ENCODE results near the gene CFAP141. TPM values are rescaled to one million over a fixed set of nuclear protein-coding genes. Genes with fewer than 3 reads are reported as not detected.

The CFAP141 gene
- polyA plus RNA-seq, 3 donors = not detected

- Histone ChIP-seq H3K4me1 (ENCODE audit: control insufficient read depth in 1 of 2, insufficient read depth in 2 of 2, low read length in 2 of 2) (peaks cover 68 to 76% of the 10 kb centered on the region in 2 donors), H3K36me3 (replicated peaks in 1 of 2; ENCODE audit: control insufficient read depth in 1 of 2, insufficient read depth in 2 of 2, low read length in 2 of 2) (peaks cover 22 to 28% of the 10 kb centered on the region in 2 donors), H3K79me2 (ENCODE audit: insufficient read depth, low read length) (peaks cover 98% of the 10 kb centered on the region), H3K9me3 (replicated peaks in 1 of 2; ENCODE audit: control insufficient read depth in 1 of 2, insufficient read depth in 1 of 2, low read length in 2 of 2) (no peaks in the 10 kb centered on the region), H3K27ac (ENCODE audit: low read depth in 1 of 2, low read length in 2 of 2) (peak overlapping the region; percentile 54 to 83), H3K9ac (ENCODE audit: insufficient read depth, low read length, poor library complexity, severe bottlenecking) (no peak overlapping the region), H3K4me3 (replicated peaks in 1 of 3; ENCODE audit: low read depth in 2 of 3, low read length in 3 of 3) (peak overlapping the region in 1 of 3 experiments; percentile 98), H2AFZ (ENCODE audit: insufficient read depth, low read depth, low read length, poor library complexity, severe bottlenecking) (no peak overlapping the region), H3K4me2 (replicated peaks; ENCODE audit: extremely low read depth, low read length, poor library complexity, severe bottlenecking) (peak overlapping the region; percentile 82), H4K20me1 (ENCODE audit: insufficient read depth, low read length) (peaks cover 88% of the 10 kb centered on the region), H3K27me3 (ENCODE audit: control insufficient read depth in 2 of 2, insufficient read depth in 2 of 2, low read length in 2 of 2) (no peaks in the 10 kb centered on the region)
- intact Hi-C loops (cut with micrococcal nuclease) = no loop called here
- TF ChIP-seq, protein P1, sequence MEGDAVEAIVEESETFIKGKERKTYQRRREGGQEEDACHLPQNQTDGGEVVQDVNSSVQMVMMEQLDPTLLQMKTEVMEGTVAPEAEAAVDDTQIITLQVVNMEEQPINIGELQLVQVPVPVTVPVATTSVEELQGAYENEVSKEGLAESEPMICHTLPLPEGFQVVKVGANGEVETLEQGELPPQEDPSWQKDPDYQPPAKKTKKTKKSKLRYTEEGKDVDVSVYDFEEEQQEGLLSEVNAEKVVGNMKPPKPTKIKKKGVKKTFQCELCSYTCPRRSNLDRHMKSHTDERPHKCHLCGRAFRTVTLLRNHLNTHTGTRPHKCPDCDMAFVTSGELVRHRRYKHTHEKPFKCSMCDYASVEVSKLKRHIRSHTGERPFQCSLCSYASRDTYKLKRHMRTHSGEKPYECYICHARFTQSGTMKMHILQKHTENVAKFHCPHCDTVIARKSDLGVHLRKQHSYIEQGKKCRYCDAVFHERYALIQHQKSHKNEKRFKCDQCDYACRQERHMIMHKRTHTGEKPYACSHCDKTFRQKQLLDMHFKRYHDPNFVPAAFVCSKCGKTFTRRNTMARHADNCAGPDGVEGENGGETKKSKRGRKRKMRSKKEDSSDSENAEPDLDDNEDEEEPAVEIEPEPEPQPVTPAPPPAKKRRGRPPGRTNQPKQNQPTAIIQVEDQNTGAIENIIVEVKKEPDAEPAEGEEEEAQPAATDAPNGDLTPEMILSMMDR (IDR thresholded peaks at IDR 0.05) = no peak
- H3K9me3 Mint-ChIP-seq = peaks cover 0 to 4% (median 0%) of the 10 kb centered on the region in 7 donors
- WGBS (ENCODE audit: insufficient coverage) = 80% methylated on average over 1 of the region's 10 CpGs
- H3K36me3 Mint-ChIP-seq = peaks cover 32 to 61% of the 10 kb centered on the region in 2 donors
- H3K27me3 Mint-ChIP-seq (ENCODE audit: low read depth in 3 of 3) = peaks cover 0 to 4% (median 0%) of the 10 kb centered on the region in 3 donors
- H3K27ac Mint-ChIP-seq = peak overlapping the region; percentile 93 to 100 (median 100)
- no peak for DNase-seq
- H3K4me1 Mint-ChIP-seq = peaks cover 69% of the 10 kb centered on the region
- peak overlapping the region; percentile 77 to 91 for H3K4me3 Mint-ChIP-seq
These were observed 27.0 kb downstream of the CFAP141 start for GRCh38 chr1:154178911-154179811.

- H3K79me2 ChIP-seq (ENCODE audit: insufficient read depth, low read length) = peaks cover 99% of the 10 kb centered on the region
- intact Hi-C loops (cut with micrococcal nuclease) = no loop called here
- H3K27ac Mint-ChIP-seq = peak overlapping the region; percentile 89 to 100 (median 99)
- peak overlapping the region in 1 of 3 experiments; percentile 98 for H3K4me3 ChIP-seq (replicated peaks in 1 of 3; ENCODE audit: low read depth in 2 of 3, low read length in 3 of 3)
- H3K4me3 Mint-ChIP-seq = peak overlapping the region; percentile 56 to 63
- peak overlapping the region; percentile 54 to 83 for H3K27ac ChIP-seq (ENCODE audit: low read depth in 1 of 2, low read length in 2 of 2)
- no peak overlapping the region for H2AFZ ChIP-seq (ENCODE audit: insufficient read depth, low read depth, low read length, poor library complexity, severe bottlenecking)
- H4K20me1 ChIP-seq (ENCODE audit: insufficient read depth, low read length) = peaks cover 100% of the 10 kb centered on the region
- H3K4me1 ChIP-seq (ENCODE audit: control insufficient read depth in 1 of 2, insufficient read depth in 2 of 2, low read length in 2 of 2) = peaks cover 61 to 68% of the 10 kb centered on the region in 2 donors
- peaks cover 66% of the 10 kb centered on the region for H3K4me1 Mint-ChIP-seq
- peaks cover 0 to 4% (median 0%) of the 10 kb centered on the region in 7 donors for H3K9me3 Mint-ChIP-seq
- H3K36me3 Mint-ChIP-seq = peaks cover 34 to 72% of the 10 kb centered on the region in 2 donors
- H3K4me2 ChIP-seq (replicated peaks; ENCODE audit: extremely low read depth, low read length, poor library complexity, severe bottlenecking) = peak overlapping the region; percentile 82
- peak in 1 of 3 donors; percentile 28 for DNase-seq
- WGBS (ENCODE audit: insufficient coverage) = no CpG with 5 or more reads among the region's 2 CpGs
- H3K9me3 ChIP-seq (replicated peaks in 1 of 2; ENCODE audit: control insufficient read depth in 1 of 2, insufficient read depth in 1 of 2, low read length in 2 of 2) = no peaks in the 10 kb centered on the region
- peaks cover 25 to 35% of the 10 kb centered on the region in 2 donors for H3K36me3 ChIP-seq (replicated peaks in 1 of 2; ENCODE audit: control insufficient read depth in 1 of 2, insufficient read depth in 2 of 2, low read length in 2 of 2)
- H3K27me3 ChIP-seq (ENCODE audit: control insufficient read depth in 2 of 2, insufficient read depth in 2 of 2, low read length in 2 of 2) = no peaks in the 10 kb centered on the region
- peaks cover 0 to 4% (median 0%) of the 10 kb centered on the region in 3 donors for H3K27me3 Mint-ChIP-seq (ENCODE audit: low read depth in 3 of 3)
- H3K9ac ChIP-seq (ENCODE audit: insufficient read depth, low read length, poor library complexity, severe bottlenecking) = no peak overlapping the region
- TF ChIP-seq, protein P1 (IDR thresholded peaks at IDR 0.05) = no peak
These were observed 28.1 kb downstream of the CFAP141 start for GRCh38 chr1:154178013-154178412.

All from CD14-positive monocyte (primary cell).